Esophagus muscularis mucosa (tissue), 3 donors: Measurements from ENCODE around the gene OBI1.

Experiments
- POLR2AphosphoS5 ChIP-seq, 2 donors: sonication (generic); formaldehyde crosslinking; IDR thresholded peaks; one replicate each; pipeline ENCODE4 v1.6.1; 2017; ENCODE audit warnings: antibody characterized with exemption in 2 of 2
- TF ChIP-seq, protein P1 (sequence below), 3 experiments: fragments of 200-600 bp in 2 of 3; fragments of 450-650 bp in 1 of 3; sonication (generic) in 2 of 3; IDR thresholded peaks; one replicate each; pipeline ENCODE4 v1.5.1; 2017 to 2019; ENCODE audit warnings: antibody characterized with exemption in 3 of 3, mild to moderate bottlenecking in 2 of 3, moderate library complexity in 1 of 3

DNA sequence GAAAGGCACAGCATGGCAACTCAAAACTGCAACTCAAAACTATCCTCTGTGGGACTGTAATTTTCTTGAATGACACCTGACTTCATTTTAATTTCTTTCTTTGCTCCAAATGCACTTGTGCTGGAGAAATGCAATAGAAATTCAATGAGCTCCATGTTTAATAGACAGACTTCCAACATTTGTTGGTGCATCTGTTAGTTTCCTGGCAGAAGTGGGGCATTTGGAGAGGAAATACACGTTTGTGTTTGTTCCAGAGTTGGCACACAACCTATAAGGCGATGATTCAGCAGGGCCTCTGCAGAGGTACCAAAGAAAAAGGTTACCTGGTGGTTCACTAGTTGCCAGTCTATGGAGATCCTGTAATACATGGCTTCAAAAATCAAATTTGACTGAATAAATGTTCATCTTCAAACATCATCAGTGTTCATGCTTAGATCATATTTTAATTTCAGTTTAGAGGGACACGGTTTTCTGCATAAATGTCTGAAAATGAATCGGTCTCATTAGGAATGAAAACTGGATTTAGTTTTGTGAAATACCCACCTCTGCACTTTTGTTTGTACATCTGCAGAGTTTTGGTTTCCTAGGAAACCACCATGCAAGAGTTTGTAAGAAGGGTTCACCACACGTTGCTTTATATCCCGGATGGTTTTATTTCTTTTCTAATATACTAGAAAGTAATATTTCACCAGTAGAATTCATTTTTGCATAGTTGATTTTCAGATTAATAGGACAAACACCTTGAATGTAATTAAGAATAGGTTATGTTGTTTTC is 21.8 kb upstream of the OBI1 start:
- TF ChIP-seq, protein P1, sequence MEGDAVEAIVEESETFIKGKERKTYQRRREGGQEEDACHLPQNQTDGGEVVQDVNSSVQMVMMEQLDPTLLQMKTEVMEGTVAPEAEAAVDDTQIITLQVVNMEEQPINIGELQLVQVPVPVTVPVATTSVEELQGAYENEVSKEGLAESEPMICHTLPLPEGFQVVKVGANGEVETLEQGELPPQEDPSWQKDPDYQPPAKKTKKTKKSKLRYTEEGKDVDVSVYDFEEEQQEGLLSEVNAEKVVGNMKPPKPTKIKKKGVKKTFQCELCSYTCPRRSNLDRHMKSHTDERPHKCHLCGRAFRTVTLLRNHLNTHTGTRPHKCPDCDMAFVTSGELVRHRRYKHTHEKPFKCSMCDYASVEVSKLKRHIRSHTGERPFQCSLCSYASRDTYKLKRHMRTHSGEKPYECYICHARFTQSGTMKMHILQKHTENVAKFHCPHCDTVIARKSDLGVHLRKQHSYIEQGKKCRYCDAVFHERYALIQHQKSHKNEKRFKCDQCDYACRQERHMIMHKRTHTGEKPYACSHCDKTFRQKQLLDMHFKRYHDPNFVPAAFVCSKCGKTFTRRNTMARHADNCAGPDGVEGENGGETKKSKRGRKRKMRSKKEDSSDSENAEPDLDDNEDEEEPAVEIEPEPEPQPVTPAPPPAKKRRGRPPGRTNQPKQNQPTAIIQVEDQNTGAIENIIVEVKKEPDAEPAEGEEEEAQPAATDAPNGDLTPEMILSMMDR (IDR thresholded peaks at IDR 0.05): no peak
- TF ChIP-seq POLR2AphosphoS5 (IDR thresholded peaks at IDR 0.05): no peak
